Ovary (tissue), 3 donors: ENCODE data around the gene SERTM1.

Experiments used
- EP300 ChIP-seq: sonication (generic); formaldehyde crosslinking; IDR thresholded peaks from one replicate; pipeline ENCODE4 v1.6.1; 2017; ENCODE audit warnings: antibody characterized with exemption
- POLR2A ChIP-seq: fragments of 450-650 bp; IDR thresholded peaks from one replicate; pipeline ENCODE4 v1.6.1; 2017; ENCODE audit warnings: antibody characterized with exemption, mild to moderate bottlenecking, moderate library complexity
- TF ChIP-seq, protein P1 (sequence below), 3 donors: fragments of 450-650 bp in 2 of 3; fragments of 200-600 bp in 1 of 3; IDR thresholded peaks; one replicate each; pipeline versions ENCODE4 v1.5.1 to v1.8.0; 2016 to 2022; ENCODE audit warnings: antibody characterized with exemption in 3 of 3, mild to moderate bottlenecking in 1 of 3
- donor health status: DM: no; HTN: no; CAD: no.

GRCh38 chr13:36680913-36681312 is 7.1 kb downstream of the SERTM1 start:
- TF ChIP-seq, protein P1, sequence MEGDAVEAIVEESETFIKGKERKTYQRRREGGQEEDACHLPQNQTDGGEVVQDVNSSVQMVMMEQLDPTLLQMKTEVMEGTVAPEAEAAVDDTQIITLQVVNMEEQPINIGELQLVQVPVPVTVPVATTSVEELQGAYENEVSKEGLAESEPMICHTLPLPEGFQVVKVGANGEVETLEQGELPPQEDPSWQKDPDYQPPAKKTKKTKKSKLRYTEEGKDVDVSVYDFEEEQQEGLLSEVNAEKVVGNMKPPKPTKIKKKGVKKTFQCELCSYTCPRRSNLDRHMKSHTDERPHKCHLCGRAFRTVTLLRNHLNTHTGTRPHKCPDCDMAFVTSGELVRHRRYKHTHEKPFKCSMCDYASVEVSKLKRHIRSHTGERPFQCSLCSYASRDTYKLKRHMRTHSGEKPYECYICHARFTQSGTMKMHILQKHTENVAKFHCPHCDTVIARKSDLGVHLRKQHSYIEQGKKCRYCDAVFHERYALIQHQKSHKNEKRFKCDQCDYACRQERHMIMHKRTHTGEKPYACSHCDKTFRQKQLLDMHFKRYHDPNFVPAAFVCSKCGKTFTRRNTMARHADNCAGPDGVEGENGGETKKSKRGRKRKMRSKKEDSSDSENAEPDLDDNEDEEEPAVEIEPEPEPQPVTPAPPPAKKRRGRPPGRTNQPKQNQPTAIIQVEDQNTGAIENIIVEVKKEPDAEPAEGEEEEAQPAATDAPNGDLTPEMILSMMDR (IDR thresholded peaks at IDR 0.05) = no peak
- TF ChIP-seq POLR2A (no peak), EP300 (no peak)
